Measurements from ENCODE around the gene NCKAP5. TPM values are rescaled to one million over a fixed set of nuclear protein-coding genes. Genes with fewer than 3 reads are reported as not detected.

Gene NCKAP5
- total RNA-seq, 1 donor from 2014 or later = 18.4 TPM

- DNase-seq = no peak
These were observed 487.4 kb downstream of the NCKAP5 start for GRCh38 chr2:133080822-133081221.

DNA sequence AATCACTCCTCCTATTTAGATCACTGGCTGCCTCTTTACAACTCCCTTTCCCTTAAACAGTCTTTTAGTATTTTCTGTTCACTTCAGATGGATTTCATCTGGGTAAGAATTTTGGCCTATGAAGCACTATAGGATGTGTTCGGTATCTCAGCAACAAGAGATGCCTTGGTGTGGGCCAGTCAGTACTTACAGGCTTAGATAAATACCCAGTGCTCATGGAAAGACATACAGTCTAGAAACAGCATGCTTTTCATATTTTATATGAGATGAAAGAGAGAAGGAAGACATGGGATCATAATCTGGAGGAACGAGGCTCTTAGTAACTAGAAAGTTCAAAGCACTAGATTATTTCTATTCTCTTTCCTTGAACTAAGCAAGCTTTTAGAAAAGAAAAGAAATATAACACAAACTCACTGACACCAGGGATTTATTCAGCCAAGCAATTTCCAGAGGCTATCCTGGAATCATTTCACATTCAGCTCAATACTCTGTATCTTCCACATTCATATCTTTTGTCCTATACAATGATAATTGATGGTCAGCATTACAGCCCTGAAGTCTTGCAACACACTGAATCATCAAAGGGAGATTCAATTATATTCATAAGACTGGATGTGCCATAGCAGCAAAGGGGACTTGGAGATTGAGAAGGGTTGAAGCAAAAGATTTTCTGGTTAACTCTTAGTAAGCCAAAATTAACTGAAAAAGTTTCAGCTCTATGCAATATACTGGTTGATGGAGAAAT lies 489.4 kb downstream of the NCKAP5 start:
- no peak for DNase-seq

DNA sequence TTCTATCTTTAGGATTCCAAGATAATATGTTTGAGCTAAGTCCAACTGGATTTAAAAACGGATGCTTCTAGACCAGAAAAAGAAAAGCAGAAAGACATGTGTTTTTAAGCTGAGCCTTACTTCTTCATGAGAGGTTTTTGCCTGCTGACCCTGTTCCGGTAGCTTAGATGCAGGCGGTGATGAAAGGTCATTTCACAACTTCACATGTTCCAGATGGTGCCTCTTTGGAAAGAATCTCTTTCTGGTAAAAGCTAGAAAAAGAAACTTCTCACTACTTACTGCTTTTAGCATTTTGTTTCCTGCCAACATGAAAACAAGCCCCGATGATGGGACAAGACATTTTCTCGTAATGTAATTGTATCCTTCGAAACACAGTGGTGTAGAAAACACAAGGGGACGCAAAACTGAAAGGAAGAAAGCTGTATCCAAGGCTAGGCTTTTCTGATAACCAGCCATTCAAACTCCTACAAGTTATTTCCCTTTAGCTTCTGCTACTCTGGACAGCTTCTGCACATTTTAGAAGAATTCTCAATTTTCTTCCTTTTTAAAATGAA lies 490.9 kb downstream of the NCKAP5 start:
- DNase-seq = peak; percentile 74

DNA sequence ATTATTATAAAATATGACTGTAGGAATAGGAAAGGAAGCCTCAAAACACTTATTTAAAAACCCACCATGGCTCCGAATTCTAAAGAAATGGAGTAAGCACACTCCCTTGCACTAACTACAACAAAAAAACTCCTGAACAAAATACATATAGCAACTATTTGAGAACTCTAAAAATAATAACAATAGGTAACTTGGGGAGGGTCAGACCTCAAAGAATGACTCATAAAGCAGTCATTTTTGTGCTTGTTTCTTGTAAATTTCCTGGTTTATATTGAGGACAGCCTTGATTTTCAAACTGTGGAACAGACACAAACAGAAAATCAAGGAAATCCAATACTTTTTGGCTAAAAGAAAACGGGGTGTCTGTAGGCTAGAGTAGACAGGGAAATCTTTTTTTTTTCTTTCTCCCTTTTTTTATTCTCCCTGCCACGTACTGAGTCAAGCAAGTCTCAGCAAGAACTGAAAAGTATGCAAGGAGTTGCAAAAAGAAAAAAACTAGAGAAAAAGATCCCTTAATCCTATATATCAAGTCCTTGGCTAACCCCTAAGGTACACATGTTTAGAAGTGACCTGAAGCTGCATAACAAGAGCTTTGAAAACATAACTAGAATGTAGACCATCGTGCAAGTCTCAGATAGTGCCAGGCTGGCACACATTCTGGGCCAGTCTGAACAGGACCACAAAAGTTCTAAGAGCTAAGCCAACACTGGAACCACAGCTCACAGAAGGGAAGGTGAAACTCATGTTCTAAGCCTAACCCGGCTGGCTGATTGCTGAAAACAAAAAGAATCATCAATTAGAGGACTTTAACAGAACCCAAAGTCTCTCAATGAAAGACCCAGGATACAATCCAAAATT lies 495.2 kb downstream of the NCKAP5 start:
- DNase-seq = no peak

GRCh38 chr2:133063775-133064174 lies 504.5 kb downstream of the NCKAP5 start:
- DNase-seq = peak; percentile 71

DNA sequence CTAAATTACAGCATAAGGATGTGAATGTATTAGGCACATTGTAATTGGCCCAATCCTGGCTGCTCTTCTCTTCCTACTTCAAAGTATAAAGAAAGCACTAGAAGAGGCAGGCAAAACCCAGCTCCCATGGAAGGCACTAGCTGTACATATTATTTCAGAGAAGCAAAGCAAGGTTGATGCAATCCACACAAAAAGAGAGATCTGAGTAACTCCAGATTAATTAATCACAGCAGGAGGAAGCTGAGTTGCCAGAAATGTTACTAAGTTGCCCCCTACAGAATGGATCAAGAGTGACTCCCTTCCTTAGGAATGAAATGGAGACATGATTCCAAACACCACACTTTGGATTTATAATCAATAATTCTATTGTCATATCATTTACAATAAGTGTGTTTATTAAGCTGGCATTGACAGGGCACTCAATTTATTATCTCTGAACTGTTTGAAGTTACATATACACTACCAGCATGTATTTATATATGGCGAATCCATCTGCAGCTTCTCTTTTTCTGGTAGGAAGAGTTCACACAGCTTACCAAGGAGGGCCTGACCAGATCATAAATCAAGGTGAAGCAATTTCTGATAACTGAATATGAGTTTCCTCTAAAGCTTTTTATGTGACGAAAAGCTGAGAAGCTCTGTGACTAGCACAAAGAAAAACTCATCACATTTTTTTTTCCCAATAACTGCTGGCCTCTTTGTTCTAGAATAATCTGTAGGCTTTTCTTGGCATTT lies 505.2 kb downstream of the NCKAP5 start:
- DNase-seq = no peak

- DNase-seq = no peak
These were observed 506.2 kb downstream of the NCKAP5 start for GRCh38 chr2:133061874-133062593.

GRCh38 chr2:133054297-133054696 lies 514.0 kb downstream of the NCKAP5 start:
- no peak for DNase-seq

GRCh38 chr2:133053541-133053940 lies 514.7 kb downstream of the NCKAP5 start:
- DNase-seq = peak; percentile 13

GRCh38 chr2:133045787-133046186 lies 522.5 kb downstream of the NCKAP5 start:
- no peak for DNase-seq

GRCh38 chr2:133044556-133044955 lies 523.7 kb downstream of the NCKAP5 start:
- DNase-seq = no peak

DNA sequence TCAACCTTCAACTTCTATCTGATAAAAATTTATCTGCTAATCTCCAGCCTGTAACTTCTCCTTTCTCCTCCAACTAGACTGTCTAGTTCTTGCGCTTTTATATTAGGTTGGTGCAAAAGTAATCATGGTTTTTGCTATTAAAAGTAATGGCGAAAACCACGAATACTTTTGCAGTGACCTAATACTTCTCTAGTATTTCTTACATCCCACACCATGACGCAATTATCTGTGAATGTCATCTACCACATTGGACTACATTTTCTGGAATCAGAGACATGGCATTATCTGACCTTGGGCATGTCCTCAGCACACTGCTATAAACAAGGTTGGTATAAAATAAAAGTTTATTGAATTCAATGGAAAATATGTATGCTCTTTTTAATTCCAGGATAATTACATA lies 528.1 kb downstream of the NCKAP5 start:
- no peak for DNase-seq

DNA sequence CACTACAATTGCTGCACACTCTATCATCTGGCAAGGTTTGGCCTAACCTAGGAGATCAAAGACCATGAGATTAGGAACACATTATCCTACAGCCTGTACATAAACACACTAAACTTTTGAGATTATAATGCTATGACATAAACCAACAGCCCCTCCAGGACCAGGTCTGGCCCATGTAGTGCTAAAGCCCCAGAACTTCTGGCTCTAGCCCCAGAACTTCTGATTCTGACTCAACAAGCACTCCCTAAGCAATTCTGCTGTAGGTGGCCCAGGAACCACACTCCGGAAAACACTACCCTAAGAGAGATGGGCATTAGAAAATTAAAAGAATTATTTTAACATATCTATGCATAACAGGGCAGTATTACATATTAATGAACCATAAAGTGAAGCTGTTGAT lies 528.7 kb downstream of the NCKAP5 start:
- no peak for DNase-seq

DNA sequence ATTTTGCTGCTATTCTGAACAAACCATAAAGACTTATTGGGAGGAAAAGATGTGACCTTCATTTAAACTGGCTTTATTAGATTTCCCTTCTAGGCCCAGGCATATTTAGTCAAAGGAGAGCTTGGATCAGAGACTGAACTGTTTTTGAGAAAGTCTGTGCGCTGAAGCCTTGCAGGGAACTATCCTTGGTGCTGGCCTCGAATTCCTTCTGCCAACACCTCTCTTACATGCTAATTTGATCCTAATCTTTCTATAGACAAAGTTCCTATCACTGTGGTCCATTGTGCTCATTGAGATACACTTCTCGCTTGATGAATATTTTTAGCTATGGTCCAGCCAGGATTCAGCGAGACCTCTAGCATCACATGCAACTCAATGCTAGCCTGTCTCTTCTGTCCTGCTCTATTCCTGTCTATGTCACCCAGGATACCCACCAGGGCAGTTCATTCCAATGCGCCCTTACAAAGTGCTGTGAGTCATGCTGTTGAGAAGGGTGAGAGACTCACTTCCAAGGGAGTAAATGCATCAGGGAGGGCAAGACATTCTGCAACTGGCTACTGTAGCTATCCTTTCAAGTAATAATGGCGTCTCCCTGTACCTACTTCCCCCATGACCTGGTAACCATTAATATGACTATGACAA lies 541.6 kb downstream of the NCKAP5 start:
- DNase-seq = peak; percentile 24

- no peak for DNase-seq
These were observed 543.3 kb downstream of the NCKAP5 start for GRCh38 chr2:133025004-133025403.

DNA sequence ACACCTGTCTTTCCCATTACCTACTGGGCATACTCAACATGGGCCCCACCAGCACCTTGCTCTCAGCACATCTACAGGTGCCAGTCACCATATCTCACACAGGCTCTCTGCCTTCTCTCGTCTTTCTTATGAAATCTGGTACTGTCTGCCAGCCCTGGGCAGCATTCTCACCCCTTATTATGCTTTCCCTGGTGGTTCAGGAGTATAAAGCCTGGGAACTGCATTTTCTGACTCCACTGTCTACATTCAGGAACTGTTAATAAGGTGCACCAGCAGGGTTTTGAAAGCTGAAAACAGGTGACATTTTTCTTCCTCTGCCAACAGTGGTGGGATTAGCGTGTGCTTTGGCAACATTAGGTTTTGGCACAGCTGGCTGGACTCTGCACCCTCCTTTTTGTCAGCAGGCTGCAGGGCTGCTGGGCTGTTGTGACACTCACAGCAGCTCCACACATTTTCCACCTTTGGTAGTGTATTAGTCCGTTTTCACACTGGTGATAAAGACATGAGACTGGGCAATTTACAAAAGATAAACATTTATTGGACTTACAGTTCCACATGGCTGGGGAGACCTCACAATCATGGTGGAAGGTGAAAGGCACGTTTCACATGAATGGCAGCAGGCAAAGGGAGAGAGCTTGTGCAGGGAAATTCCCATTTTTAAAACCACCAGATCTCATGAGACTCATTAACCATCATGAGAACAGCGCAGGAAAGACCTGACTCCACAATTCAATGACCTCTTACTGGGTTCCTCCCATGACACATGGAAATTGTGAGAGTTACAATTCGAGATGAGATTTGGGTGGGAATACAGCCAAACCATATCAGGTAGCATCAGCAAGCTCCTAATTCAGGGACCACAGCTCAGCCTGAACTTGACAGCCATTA lies 555.2 kb downstream of the NCKAP5 start:
- DNase-seq = peak; percentile 18

DNA sequence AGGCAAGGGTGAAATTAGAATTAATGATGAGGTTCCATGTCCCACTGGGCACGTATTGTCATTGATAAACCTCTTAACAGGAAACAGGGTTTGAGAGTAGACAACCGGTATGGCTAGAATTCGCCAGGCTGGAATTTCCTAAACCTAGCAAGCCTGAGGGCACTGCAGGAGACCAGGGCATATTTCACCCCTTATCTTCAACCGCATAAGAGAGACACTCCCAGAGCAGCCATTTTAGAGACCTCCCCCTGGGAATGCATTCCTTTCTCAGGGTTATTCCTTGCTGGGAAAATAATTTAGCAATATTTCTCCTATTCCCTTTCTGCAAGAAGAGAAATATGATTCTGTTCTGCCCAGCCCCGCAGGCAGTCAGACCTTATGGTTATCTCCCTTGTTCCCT lies 563.6 kb downstream of the NCKAP5 start:
- DNase-seq = no peak

- no peak for DNase-seq
These were observed 568.8 kb downstream of the NCKAP5 start for GRCh38 chr2:132999421-132999820.

DNA sequence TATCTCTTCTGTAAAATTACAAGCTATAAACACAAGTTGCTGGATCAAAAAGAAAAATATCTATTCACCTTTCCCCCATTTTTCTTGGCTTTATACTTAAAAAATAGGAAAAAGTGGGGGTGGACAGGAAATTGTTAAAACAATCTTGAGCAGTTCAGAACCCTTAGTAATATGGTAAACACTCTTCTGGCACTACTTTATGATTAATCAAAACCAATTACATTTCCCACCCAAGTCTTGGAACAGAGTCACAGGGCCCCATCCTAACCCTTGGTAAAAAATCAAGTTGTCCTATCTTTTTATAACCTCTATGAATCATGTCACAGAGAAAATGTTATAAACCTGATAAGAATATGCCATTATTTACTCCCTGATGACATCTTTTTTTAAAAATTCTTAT lies 570.0 kb downstream of the NCKAP5 start:
- DNase-seq = no peak

DNA sequence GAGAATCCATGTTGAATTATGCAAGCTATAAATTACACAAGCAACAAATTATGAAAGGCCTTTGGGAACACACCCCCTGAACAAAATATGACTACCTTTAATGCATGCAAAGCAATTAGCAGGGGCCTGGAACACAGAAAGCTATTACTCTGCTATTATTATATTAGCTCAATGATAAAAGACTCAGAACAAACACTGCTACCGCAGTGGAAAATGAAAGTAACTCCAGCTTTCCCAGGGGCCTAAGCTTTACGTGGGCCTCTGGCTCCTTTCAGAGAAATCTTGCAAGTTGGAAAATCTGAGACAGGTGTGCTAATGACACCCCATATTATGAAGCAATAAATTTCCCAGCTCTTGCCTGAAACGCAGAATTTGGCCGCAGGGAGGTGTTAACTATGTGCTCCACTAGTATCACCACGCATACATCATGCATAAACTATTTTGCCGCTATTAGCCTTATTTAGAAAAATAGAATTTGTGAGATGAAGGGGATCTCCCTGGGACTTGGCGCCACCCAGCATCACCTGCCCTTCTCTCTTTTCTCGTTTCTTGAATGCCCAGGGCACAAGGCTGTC lies 576.7 kb downstream of the NCKAP5 start:
- DNase-seq = no peak

All from tongue (tissue), 2 donors.